Measurements from ENCODE around the gene SLC9A5. TPM values are rescaled to one million over a fixed set of nuclear protein-coding genes. Genes with fewer than 3 reads are reported as not detected.

Gene SLC9A5
- total and polyA plus RNA-seq, 10 of the 15 experiments (the other 5 are each of a cell fraction or from before 2014, with no cell fraction given): 0.26 to 5.7 (median 1.5) TPM

DNA sequence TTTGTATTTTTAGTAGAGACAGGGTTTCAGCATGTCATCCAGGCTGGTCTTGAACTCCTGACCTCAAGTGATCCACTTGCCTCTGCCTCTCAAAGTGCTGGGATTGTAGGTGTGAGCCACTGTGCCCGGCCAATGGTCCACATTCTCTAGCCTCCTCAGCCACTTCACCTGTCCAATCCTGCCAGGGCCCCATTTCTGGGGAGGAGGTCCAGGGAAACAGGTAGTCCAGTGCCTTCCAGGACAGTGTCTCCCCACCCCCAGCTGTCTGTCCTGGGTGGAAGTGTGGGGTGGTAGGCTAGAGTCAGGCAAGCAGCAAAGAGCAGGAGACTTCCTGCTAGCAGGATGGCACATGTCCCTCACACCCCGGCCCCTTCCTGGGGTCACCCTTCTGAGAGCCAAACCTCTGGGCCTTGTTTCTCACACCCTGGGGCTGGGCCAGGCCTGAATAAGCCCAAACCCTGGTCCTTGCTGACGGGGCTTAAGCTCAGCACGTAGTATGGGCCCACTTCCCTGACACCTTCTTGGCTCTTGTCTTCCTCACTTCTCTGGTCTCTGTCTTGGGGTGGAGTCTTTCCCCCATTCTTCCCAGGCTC is 6.5 kb upstream of the SLC9A5 start:
- no peak for ATAC-seq
- BruUV-seq (replicated peaks): no TSS peak
- H3K79me2 ChIP-seq (ENCODE audit: control insufficient read depth, insufficient read depth, low read length): peaks cover 39% of the 10 kb centered on the region
- in situ Hi-C loops (cut with MboI): no loop called here
- FAIRE-seq: no peak
- H3K27me3 ChIP-seq (replicated peaks in 1 of 2; ENCODE audit: control insufficient read depth in 2 of 2, insufficient read depth in 2 of 2, low read length in 1 of 2): no peaks in the 10 kb centered on the region
- H3K4me2 ChIP-seq (ENCODE audit: control insufficient read depth, insufficient read depth): no peak overlapping the region
- no peak overlapping the region for H3K27ac ChIP-seq (ENCODE audit: control insufficient read depth, insufficient read depth)
- intact Hi-C loops (cut with micrococcal nuclease; ENCODE audit: unreplicated experiment): no loop called here
- CTCF ChIA-PET: interaction anchor here (1.0 to 3.5 kb wide), 3 partner anchors 15 to 186 kb away, joined by 3 to 25 read pairs (median 5); partner anchors contain the start of gene TMEM208
- H3K4me1 ChIP-seq (ENCODE audit: control insufficient read depth, insufficient read depth, low read length): peaks cover 31% of the 10 kb centered on the region
- SMC1A ChIA-PET (ENCODE audit: uncharacterized antibody, unreplicated experiment): no interaction called here
- 98% methylated on average over 4 of the region's 4 CpGs for WGBS (ENCODE audit: insufficient coverage, insufficient replicate concordance, low lambda C conversion rate, missing lambda C conversion rate)
- RAD21 ChIA-PET (ENCODE audit: unreplicated experiment): interaction anchor here (4.6 kb wide), 1 partner anchor 15 kb away, joined by 35 read pairs; the partner anchor contains the start of gene TMEM208
- no peak overlapping the region for H2AFZ ChIP-seq (ENCODE audit: control insufficient read depth, low read depth, low read length)
- peaks cover 9 to 12% of the 10 kb centered on the region in 2 experiments; a peak in 3 of 4 replicates for H3K36me3 ChIP-seq (ENCODE audit: control insufficient read depth in 2 of 2, insufficient read depth in 2 of 2, low read length in 1 of 2)
- no peak overlapping the region for H3K4me3 ChIP-seq
- POLR2A ChIA-PET: interaction anchor here (8.0 kb wide), 1 partner anchor 16 kb away, joined by 100 read pairs; the partner anchor contains the start of gene TMEM208
- H3K9me3 ChIP-seq (replicated peaks; ENCODE audit: control insufficient read depth, insufficient read depth, low read length): no peaks in the 10 kb centered on the region
- H3K9ac ChIP-seq (ENCODE audit: control insufficient read depth, insufficient read depth, low read length): no peak overlapping the region
- H4K20me1 ChIP-seq (ENCODE audit: control insufficient read depth, insufficient read depth): no peaks in the 10 kb centered on the region
- DNase-seq (ENCODE audit: low read depth, low spot score): no peak
- no peak for TF ChIP-seq NR2C1 (IDR thresholded peaks at IDR 0.05)
- no peak for TF ChIP-seq IKZF2 (IDR thresholded peaks at IDR 0.05)
- TF ChIP-seq KDM1A (IDR thresholded peaks at IDR 0.05; ENCODE audit: borderline replicate concordance): no peak
- no peak for TF ChIP-seq IRF4 (IDR thresholded peaks at IDR 0.05; ENCODE audit: low read depth, low read length)
- no peak for TF ChIP-seq SUZ12 (IDR thresholded peaks at IDR 0.05; ENCODE audit: unreplicated experiment)
- no peak for TF ChIP-seq GATAD2B (conservative IDR thresholded peaks at IDR 0.05; ENCODE audit: low read depth)
- TF ChIP-seq, protein P1, sequence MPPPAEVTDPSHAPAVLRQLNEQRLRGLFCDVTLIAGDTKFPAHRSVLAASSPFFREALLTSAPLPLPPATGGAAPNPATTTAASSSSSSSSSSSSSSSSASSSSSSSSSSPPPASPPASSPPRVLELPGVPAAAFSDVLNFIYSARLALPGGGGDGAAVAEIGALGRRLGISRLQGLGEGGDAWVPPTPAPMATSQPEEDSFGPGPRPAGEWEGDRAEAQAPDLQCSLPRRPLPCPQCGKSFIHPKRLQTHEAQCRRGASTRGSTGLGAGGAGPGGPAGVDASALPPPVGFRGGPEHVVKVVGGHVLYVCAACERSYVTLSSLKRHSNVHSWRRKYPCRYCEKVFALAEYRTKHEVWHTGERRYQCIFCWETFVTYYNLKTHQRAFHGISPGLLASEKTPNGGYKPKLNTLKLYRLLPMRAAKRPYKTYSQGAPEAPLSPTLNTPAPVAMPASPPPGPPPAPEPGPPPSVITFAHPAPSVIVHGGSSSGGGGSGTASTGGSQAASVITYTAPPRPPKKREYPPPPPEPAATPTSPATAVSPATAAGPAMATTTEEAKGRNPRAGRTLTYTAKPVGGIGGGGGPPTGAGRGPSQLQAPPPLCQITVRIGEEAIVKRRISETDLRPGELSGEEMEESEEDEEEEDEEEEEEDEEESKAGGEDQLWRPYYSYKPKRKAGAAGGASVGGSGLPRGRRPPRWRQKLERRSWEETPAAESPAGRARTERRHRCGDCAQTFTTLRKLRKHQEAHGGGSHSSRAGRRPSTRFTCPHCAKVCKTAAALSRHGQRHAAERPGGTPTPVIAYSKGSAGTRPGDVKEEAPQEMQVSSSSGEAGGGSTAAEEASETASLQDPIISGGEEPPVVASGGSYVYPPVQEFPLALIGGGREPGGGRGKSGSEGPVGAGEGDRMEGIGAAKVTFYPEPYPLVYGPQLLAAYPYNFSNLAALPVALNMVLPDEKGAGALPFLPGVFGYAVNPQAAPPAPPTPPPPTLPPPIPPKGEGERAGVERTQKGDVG (CRISPR knock-in tag; IDR thresholded peaks at IDR 0.05): no peak
- TF ChIP-seq POU2F2 (IDR thresholded peaks at IDR 0.05; ENCODE audit: borderline replicate concordance, low read depth, low read length): no peak
- TF ChIP-seq NR2F1 (conservative IDR thresholded peaks at IDR 0.05): no peak
- no peak for TF ChIP-seq NFYA (IDR thresholded peaks at IDR 0.05; ENCODE audit: borderline replicate concordance, low read depth, low read length)
- TF ChIP-seq, protein P2, sequence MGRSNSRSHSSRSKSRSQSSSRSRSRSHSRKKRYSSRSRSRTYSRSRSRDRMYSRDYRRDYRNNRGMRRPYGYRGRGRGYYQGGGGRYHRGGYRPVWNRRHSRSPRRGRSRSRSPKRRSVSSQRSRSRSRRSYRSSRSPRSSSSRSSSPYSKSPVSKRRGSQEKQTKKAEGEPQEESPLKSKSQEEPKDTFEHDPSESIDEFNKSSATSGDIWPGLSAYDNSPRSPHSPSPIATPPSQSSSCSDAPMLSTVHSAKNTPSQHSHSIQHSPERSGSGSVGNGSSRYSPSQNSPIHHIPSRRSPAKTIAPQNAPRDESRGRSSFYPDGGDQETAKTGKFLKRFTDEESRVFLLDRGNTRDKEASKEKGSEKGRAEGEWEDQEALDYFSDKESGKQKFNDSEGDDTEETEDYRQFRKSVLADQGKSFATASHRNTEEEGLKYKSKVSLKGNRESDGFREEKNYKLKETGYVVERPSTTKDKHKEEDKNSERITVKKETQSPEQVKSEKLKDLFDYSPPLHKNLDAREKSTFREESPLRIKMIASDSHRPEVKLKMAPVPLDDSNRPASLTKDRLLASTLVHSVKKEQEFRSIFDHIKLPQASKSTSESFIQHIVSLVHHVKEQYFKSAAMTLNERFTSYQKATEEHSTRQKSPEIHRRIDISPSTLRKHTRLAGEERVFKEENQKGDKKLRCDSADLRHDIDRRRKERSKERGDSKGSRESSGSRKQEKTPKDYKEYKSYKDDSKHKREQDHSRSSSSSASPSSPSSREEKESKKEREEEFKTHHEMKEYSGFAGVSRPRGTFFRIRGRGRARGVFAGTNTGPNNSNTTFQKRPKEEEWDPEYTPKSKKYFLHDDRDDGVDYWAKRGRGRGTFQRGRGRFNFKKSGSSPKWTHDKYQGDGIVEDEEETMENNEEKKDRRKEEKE (IDR thresholded peaks at IDR 0.05): no peak
- no peak for TF ChIP-seq CEBPB (IDR thresholded peaks at IDR 0.05; ENCODE audit: borderline replicate concordance in 1 of 2, low read depth in 2 of 2, low read length in 2 of 2)
- no peak for TF ChIP-seq TCF3 (IDR thresholded peaks at IDR 0.05; ENCODE audit: borderline replicate concordance, insufficient read depth, low read depth, low read length)
